GM23338 (cell line): Measurements from ENCODE around the gene DSG2. TPM values are rescaled to one million over a fixed set of nuclear protein-coding genes. Genes with fewer than 3 reads are reported as not detected.

Source experiments
- CREB1 ChIP-seq: fragments of 250-450 bp; sonication (Bioruptor Pico); IDR thresholded peaks from 2 replicates; pipeline ENCODE4 v1.5.0; 2020; ENCODE audit warnings: low read depth, mild to moderate bottlenecking, moderate library complexity
- CTCF ChIP-seq, 2 experiments: fragments of 200-600 bp in 1 of 2; sonication (generic) in 1 of 2; conservative IDR thresholded peaks; 2 replicates each; pipeline versions ENCODE4 v1.5.1 to v1.6.1; 2016 to 2017; ENCODE audit warnings: antibody characterized with exemption in 2 of 2, low read depth in 2 of 2, mild to moderate bottlenecking in 2 of 2, moderate library complexity in 1 of 2
- EZH2 ChIP-seq: fragments of 200-600 bp; sonication (generic); IDR thresholded peaks from one replicate; pipeline ENCODE4 v1.8.0; 2017; ENCODE audit warnings: antibody characterized with exemption, mild to moderate bottlenecking, low read depth; ENCODE audit not compliant: unreplicated experiment
- EZH2phosphoT487 ChIP-seq: fragments of 200-600 bp; sonication (generic); IDR thresholded peaks from one replicate; pipeline ENCODE4 v1.8.1; 2018; ENCODE audit warnings: antibody characterized with exemption; ENCODE audit not compliant: unreplicated experiment
- JUNB ChIP-seq: IDR thresholded peaks from one replicate; pipeline ENCODE4 v1.6.1; 2016; ENCODE audit warnings: antibody characterized with exemption; ENCODE audit not compliant: unreplicated experiment
- POLR2AphosphoS5 ChIP-seq: IDR thresholded peaks from 2 replicates; pipeline ENCODE4 v1.6.1; 2016; ENCODE audit warnings: antibody characterized with exemption, low read depth
- REST ChIP-seq: IDR thresholded peaks from one replicate; pipeline ENCODE4 v1.6.1; 2018; ENCODE audit warnings: antibody characterized with exemption; ENCODE audit not compliant: unreplicated experiment
- ZNF114 ChIP-seq: fragments of 250-450 bp; sonication (Bioruptor Pico); IDR thresholded peaks from 2 replicates; pipeline ENCODE4 v1.5.0; 2020; ENCODE audit warnings: mild to moderate bottlenecking, moderate library complexity
- ZNF331 ChIP-seq: fragments of 250-450 bp; sonication (Bioruptor Pico); IDR thresholded peaks from 2 replicates; pipeline ENCODE4 v1.5.0; 2020; ENCODE audit warnings: low read depth, mild to moderate bottlenecking, moderate library complexity
- ZNF462 ChIP-seq: fragments of 250-450 bp; sonication (Bioruptor Pico); IDR thresholded peaks from 2 replicates; pipeline ENCODE4 v1.5.0; 2020; ENCODE audit warnings: mild to moderate bottlenecking, moderate library complexity
- polyA plus RNA-seq: library from polyadenylated mRNA; unstranded; fragments of >200 nt; fragmentation: Nextera tagmentation; extraction: Ambion mirVana; gene quantifications from 2 replicates; pipeline ENCODE4 v1.2.1, GENCODE V29; 2016
- total RNA-seq: library from RNA; depleted of rRNA; stranded (reverse); fragments of >200 nt; shearing (Covaris generic); gene quantifications from 2 replicates; pipeline ENCODE4 v1.2.3, GENCODE V29; 2014

The DSG2 gene
- total and polyA plus RNA-seq, 2 experiments from 2014 or later, result 44.7 to 144 TPM

GRCh38 chr18:31486165-31486564, 11.8 kb upstream of the DSG2 start (continued):
- TF ChIP-seq ZNF462 (CRISPR knock-in tag), result no peak
- no peak for TF ChIP-seq JUNB
- no peak for TF ChIP-seq ZNF331
- no peak for TF ChIP-seq CTCF (conservative IDR thresholded peaks at IDR 0.05; ENCODE audit: low read depth in 2 of 2)
- TF ChIP-seq REST, result no peak
- no peak for TF ChIP-seq EZH2
- TF ChIP-seq ZNF114 (CRISPR knock-in tag), result no peak
- TF ChIP-seq POLR2AphosphoS5, result no peak
- TF ChIP-seq EZH2phosphoT487, result no peak
- TF ChIP-seq CREB1 (CRISPR knock-in tag), result no peak
